Subcutaneous adipose tissue (tissue), 4 donors: ENCODE results near the gene IFIH1. TPM values are rescaled to one million over a fixed set of nuclear protein-coding genes. Genes with fewer than 3 reads are reported as not detected.

ENCODE experiments used
- total RNA-seq, 4 donors: library from RNA; depleted of rRNA; stranded (reverse); fragments of >200 nt; gene quantifications; one replicate each; pipeline ENCODE4 v1.1.0, GENCODE V29; 2016
- TF ChIP-seq, protein P1 (sequence below): fragments of 450-650 bp; IDR thresholded peaks from one replicate; pipeline ENCODE4 v1.5.1; 2016; ENCODE audit warnings: low read depth, mild to moderate bottlenecking, control low read depth, antibody characterized with exemption, moderate library complexity

Gene IFIH1
- total RNA-seq, 4 donors from 2014 or later = 14.3 to 20.5 (median 16.6) TPM

DNA sequence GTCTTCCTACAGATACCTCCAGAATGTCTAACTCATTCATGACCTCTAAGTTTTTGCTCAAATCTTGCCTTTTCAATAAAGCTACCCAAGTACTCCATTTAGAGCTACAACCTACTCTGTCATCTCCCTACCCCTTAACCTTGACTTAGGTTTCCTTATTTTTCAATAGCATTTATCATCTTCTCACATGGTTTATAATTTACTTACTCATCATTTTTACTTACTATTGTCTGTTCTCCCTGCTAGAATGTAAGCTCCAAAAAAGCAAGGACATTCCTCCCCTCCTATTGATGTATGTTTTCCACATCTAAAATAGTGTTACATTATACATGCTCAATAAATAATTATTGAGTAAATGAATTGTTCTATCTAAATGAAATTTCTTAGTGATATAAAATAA is 22.3 kb upstream of the IFIH1 start:
- TF ChIP-seq, protein P1, sequence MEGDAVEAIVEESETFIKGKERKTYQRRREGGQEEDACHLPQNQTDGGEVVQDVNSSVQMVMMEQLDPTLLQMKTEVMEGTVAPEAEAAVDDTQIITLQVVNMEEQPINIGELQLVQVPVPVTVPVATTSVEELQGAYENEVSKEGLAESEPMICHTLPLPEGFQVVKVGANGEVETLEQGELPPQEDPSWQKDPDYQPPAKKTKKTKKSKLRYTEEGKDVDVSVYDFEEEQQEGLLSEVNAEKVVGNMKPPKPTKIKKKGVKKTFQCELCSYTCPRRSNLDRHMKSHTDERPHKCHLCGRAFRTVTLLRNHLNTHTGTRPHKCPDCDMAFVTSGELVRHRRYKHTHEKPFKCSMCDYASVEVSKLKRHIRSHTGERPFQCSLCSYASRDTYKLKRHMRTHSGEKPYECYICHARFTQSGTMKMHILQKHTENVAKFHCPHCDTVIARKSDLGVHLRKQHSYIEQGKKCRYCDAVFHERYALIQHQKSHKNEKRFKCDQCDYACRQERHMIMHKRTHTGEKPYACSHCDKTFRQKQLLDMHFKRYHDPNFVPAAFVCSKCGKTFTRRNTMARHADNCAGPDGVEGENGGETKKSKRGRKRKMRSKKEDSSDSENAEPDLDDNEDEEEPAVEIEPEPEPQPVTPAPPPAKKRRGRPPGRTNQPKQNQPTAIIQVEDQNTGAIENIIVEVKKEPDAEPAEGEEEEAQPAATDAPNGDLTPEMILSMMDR = no peak

DNA sequence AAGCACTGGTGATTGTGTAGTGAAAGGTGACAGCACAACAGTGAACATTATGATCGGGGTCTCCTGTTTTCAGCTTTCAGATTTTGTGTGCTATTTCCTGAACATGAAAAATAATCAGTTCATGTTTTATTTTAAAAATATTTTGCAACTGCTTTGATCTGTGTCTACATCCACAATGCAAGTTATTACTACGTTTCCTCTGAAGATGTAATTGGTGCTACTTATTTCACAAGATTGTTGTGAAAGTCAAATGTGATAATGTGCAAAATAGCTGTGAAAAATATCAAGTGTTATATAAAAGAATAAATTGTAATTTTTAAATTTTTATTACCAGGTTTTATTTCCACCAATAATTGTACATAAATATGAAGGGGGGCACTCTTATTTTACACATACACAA is 19.4 kb upstream of the IFIH1 start:
- TF ChIP-seq, protein P1 = no peak

DNA sequence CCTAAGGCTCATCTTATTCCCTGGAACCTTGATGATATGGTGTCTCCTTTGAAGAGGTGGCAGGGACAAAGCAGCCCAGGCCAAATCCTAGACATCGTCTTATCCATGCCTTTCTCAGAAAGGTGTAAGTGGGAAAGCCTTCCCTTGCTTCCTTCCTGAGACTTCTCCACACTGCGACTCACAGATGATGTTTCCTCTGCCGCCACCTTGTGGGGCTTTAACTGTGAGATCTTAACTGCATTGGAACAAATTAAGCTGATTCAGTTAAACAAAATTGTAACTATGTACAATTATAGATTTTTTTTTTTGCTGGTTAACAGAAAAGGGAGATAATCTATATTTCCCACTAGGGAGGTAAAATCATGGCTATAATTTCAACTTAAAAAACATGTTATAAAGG is 15.5 kb upstream of the IFIH1 start:
- TF ChIP-seq, protein P1 = no peak

DNA sequence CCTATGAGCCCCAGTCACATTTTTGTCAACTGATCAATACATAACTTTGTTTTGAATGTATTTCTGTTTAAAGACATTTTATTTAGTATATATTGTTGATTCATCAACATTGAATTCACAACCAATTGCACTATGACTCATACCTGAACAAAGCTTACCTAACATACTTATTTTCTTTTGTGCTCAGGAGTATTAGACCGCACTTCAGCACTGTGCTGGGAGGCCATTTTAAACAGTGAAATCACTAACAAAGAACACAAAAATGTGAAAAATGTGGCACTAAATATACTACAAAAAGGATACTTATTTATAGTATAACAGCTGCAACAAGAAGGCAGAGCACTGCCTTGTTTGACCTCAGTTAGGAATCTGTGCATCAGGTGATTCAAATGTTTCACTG is 12.4 kb upstream of the IFIH1 start:
- TF ChIP-seq, protein P1 = no peak

DNA sequence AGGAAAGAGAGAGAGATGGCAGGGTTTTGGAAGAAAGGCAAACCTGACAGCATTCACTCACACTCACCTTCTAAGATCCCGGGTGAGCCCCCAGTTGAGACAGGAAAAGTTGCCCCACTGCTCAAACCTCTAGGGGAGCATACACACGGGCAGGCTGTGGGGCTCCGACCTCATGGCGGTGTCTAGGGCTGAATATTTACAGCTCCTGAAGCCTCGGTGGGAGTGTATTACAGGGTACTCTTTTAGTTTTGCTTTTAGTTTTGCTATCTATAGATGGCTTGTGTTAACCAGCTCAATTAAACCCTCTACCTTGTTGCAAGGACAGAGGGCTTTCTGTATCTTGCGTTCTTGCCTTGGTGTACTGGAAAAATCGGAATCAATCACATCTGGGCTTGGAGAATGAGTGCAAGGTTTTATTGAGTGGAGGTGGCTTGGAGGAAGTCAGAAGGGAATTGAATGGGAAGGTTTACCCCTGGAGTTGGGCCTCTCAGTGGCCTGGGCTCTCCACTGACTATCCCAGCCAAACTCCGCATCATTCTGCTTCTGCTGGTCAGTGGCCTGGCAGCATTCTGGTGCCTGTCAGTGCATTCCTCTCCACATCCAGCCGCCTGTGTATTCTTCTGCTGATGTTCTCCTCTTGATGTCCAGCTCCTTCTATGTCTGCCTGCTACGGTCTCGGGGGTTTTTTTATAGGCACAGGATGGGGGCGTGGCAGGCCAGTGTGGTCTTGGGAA is 10.1 kb upstream of the IFIH1 start:
- TF ChIP-seq, protein P1 = no peak

DNA sequence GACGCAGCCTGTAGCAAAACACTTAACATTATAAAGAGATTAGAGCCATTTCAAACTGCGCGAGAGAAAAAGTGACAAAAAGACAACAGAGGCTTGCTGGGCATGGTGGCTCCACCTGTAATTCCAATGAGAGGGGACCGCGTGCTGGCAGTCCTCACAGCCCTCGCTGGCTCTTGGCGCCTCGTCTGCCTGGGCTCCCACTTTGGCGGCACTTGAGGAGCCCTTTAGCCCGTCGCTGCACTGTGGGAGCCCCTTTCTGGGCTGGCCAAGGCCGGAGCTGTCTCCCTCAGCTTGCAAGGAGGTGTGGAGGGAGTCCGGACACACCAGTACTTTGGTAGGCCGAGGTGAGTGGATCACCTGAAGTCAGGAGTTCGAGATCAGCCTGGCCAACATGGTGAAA is 9.3 kb upstream of the IFIH1 start:
- TF ChIP-seq, protein P1 = no peak

DNA sequence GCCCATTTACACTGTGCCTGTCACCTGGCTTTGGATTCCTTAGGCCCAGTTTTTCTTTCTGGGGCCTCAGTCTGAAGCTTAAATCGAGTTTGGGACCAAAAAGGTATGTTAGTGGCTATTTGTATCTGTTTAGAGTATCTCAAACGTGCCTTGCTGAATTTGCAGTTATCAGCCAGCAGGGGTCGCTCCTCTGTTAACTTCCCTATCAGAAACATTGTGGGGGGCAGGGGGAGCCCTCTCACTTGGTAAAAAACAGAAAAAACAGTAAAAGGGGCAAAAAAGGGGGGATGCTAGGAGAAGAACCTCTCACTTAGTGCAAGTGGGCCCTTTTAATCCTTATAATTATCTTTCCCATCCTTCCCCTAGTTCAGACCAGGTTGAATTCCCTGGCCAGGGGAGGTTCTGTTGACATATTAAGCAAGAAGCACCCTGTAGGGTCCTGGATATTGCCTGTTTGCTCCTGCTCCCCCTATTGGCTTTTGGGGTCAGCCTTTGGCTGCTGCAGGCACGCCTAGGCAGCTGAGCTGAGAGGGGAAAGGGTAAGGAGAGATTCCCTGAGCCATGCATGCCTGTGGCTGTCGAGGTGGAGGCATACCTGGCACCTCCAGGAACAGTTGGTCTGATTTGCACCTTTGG is 8.8 kb upstream of the IFIH1 start:
- TF ChIP-seq, protein P1 = no peak
